Measurements from ENCODE around the gene PECR.
"Not testable (repeated sequence)": the region's sequence is repeated elsewhere in the genome, so short reads cannot be mapped to it uniquely, and the experiment has no call there.

PECR gene

DNA sequence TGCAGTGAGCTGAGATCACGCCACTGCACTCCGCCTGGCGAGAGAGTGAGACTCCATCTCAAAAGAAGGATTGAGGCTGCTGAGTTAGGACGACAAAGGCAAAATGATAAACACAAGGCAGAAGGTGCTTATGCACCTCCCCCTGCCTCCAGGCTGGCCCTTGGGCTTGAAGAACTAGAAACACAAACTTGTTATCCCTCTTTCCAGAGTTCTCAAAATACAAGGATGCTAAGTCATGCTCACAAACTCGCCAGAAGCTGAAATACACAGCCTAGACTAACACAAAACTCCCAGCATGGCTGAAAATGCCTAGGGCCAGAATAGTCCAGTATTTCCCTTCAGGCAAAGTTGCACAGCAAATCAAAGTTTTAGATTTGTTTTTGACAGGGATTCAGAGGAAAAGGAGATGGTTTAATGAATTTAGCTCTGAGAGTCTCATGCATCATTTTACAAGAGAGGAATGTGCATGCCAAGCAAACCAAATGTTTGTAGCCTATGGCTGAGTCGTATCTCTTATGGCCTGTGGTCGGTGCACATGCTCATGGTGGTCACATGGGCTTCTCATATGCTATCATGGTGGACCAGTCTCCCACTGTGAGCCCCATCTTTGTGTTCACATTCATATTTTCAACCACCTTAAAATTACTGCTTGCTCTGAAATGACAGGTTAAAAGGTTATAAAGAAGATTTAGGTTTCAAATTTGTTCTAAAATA, 52.0 kb downstream of the PECR start:
- DNase-seq (ENCODE audit: low read depth in 2 of 2) = peak; percentile 33

DNA sequence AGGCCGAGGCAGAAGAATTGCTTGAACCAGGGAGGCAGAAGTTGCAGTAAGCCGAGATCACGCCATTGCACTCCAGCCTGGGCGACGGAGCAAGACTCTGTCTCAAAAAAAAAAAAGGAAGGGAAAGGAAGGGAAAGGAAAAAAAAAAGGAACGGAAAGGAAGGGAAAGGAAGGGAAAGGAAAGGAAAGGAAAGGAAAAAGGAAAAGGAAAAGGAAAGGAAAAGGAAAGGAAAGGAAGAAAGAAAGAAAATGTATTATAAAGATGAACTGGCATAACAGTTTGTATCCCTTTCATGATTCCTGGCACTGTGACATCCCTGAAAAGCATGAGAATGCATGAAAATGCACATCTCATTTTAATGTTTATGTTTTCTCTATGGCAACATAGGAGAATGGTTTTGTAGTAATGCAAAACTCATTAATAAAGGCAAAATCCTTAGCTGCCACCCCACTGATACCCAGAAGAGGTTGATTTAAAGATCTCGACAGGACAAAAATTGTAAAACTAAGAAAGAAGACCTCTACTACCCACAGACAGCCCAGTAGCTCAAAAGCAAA, 56.8 kb downstream of the PECR start:
- DNase-seq (ENCODE audit: low read depth in 2 of 2) = no peak

DNA sequence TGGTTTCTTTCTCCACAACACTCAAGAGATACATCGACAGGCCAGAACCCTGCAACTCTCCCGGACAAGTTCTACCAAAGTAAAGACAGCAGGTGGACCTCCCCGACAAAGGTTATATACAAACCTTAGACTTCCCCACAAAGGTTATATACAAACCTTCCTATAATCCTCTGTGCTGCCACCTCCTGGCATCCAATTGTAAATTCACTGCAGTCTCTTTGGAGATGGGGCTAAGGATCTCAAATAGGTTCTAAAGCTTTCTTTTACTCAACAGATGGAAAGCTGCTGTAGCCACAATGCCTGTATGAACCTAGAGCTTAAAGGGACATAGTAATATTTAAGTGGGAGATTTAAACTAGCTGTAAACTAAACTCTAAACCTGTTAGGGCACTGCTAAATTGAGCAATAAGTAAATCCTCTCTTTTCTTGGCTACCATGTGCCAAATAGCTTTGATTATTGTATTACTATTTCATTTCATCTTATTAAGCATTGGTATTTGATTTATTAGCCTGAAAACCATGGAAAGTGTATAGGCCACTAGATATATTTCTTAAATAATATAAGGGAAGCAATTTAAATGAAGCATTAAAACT, 58.5 kb downstream of the PECR start:
- DNase-seq (ENCODE audit: low read depth in 2 of 2) = peak in 1 of 2 experiments; percentile 14

DNA sequence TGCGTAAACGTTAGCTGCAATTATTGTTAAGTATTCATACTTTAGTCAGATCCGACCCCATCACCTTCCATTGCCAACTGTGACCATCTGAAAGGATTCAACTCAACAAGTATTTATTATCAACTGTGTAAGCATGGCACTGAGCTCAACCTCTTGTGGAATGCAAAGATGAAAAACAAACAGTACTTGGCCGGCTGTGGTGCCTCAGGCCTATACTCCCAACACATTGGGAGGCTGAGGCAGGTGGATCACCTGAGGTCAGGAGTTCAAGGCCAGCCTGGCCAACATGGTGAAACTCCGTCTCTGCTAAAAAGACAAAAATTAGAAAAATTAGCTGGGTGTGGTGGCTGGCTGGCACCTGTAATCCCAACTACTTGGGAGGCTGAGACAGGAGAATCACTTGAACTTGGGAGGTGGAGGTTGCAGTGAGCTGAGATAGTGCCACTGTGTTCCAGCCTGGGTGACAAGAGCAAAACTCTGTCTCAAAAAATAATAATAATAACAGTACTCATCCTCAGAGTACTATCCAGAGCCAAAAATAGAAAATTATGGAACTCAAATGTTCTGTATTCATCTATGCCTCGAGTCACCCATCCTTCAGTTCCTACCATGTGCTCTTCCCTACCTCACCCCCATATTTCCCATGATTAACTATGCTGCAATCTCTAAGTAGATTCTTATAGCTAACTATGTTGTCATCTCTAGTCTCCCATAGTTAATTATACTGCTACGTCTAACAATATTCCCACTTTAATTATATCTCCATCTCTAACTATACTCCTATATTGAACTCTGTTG, 59.6 kb downstream of the PECR start:
- no peak for DNase-seq (ENCODE audit: low read depth in 2 of 2)

DNA sequence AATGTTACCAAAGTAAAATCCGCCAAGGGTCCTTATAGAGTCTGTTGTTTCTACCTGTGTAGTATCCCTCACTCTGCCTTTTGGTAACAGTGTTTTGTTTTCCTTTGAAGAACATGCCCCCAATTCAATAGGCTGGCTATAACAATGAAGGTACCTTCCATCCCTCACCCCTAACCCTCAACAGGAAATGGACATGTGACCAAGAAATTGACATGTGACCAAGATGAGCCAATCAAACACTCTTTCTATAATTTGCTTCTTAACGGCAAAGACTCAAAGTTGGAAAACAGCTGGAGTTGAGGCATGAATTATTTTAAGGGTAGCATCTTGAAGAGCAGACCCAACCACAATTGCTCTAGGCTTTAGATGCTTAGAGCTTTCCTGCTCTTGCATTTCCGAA, 62.9 kb downstream of the PECR start:
- DNase-seq (ENCODE audit: low read depth in 2 of 2) = no peak

DNA sequence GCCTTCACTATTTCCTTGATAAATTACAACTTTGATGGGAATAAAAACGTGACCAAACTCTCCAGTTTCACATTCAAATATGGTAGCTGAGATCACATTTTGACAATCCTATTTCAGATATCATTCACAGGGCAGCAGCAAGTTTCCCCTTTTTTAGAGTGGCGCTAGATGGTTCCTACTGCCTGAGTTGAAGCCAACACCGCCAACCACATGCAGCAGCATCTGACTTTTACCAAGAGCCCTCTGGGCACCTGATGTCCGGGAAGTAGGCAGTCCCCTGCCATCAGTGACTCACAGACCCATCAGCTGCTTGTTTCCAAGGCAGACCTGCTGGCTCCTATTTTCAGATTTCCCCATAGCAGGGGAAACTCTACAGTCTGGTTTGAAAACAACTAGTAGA, 64.2 kb downstream of the PECR start:
- DNase-seq (ENCODE audit: low read depth in 2 of 2) = no peak

DNA sequence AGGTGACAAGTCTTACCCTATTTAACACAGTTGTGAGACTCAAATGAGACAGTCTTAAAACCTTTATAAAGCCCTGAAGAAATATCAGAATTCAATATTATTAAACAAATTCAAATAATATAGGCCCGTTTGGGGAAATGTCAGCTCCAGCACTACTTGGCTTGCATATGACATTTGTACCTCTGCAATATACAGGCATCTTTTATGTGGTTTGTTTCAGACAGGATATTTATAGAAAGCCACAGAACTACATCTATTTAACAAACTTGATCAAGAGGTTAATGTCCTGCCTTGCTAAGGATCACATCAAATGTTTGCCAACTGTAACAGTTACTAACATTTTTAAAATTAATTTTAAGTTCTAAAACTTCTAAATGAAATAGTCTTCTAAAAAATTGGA, 65.0 kb downstream of the PECR start:
- DNase-seq (ENCODE audit: low read depth in 2 of 2) = no peak

DNA sequence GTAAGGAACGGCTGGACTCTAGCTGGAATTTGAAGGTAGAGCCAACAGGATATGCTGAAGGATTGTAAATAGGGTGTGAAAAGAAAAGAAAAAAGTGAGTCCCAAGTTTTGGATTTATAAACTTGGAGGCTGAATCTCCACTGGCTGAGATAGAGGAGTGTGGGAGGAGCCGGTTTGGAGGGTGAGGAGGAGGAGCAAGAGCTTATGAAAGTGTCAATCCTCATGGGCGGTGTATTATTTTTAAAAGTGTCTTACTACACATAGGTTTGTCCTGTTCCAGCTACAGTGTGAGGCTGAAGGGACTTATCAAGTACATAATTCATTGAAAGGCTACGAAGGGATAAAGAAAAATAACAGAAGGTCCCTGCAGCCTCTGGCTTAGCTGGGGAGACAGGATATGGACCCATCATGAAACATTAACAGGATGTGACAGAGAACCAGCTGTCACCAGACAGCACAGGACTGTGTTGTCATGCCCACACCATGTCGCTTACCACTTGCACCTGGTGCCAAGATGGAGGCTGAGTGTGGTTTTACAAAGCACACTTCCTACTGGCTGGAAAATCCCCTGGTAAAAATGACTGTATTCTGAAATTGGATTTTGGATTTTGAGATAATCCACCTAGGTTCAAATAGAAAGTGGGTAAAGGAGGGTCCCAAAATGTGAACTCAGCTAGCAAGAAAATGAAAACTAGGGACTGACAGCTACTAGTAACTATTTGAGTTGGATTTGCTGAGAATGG, 65.7 kb downstream of the PECR start:
- no peak for DNase-seq (ENCODE audit: low read depth in 2 of 2)

DNA sequence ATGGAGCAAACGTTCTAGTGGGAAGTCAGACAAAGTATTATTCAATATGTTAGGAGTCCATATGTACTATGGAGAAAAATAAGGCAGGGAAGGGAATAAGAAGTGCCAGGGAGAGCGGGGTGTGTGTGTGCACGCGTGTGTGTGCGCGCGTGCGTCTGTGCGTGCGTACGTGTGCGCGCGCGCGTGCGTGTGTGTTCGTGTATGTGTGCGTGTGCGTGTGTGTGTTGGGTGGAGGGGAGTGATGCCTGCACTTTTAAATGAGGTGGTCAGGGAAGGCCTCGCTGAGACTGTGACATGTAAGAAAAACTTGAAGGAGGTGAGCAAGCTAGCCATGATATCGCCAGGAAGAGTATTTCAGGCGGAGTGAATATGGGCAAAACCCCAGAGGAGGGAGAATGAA, 66.6 kb downstream of the PECR start:
- no peak for DNase-seq (ENCODE audit: low read depth in 2 of 2)

DNA sequence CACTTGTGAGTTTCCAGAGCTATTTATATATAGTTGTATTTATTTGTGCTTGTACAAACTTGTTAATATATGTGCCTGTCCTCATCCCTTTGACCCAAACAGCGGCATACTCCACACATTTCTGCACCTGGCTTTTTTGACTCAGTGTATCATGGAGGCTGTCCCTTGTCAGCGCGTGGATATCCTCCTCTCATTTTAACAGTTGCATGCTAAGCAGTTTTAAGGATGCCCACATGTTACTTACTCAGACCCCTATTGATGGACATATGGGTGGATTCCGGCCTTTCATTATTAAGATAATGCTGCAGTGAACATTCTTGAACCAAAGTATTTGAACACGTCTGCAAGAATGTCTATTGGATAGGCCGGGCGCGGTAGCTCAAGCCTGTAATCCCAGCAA, 67.6 kb downstream of the PECR start:
- no peak for DNase-seq (ENCODE audit: low read depth in 2 of 2)

DNA sequence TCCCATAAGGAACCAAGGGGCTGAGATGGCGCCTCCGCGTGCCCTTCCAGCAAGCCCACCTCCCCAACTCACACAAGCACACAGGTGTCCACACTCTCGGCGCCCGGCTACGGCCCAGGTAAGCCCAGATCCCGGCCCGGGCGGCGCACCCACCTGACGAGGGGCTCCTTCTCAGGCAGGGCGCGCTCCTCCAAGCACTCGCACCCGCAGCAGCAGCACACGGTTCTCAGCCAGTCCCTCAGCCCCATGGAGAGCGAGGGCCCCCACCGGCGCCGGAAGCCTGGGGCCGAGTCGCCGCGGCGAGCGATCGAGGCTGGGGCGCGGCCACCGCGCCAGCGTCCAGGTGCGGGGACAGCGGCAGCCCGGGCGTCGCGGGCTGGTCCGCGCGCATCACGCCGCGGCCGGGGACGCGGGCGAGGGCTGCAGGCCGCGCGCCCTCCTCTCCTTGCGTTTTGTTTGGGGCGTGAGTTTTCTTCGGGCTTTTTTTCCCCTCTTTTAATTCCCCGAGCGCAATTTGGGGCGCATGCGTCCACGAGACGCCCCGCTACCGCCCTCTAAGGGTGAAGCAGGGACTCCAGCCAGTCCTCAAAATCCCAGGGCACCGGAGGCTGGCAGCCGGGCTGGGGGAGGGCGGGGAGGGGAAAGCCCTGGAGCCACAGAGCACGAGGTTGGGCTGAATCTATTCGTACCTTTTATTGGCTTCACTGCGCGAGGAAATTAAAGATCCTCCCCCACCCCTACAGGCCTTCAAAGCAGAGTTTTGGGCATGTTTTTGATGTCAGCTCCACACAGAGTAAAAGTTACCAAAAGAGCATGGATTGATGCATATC, 68.3 kb downstream of the PECR start, which contains the start of gene MREG:
MREG (minus strand) TSS at position 472 of the 830 bp plus-strand sequence; CDS start at position 248, 224 bp downstream.
- DNase-seq (ENCODE audit: low read depth in 2 of 2) = peak; percentile 52

DNA sequence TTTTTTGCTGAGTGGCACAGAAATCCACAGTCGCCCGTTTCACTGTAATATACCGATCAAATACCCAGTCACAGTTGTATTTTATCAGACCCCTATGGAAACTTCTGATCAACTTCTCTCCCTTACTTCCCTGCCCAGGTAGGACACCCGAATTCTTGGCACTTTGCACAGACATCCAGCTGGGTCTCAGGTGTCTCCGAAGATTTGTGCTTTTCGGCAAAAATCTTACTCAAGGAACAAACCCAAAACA, 68.9 kb downstream of the PECR start:
- no peak for DNase-seq (ENCODE audit: low read depth in 2 of 2)

DNA sequence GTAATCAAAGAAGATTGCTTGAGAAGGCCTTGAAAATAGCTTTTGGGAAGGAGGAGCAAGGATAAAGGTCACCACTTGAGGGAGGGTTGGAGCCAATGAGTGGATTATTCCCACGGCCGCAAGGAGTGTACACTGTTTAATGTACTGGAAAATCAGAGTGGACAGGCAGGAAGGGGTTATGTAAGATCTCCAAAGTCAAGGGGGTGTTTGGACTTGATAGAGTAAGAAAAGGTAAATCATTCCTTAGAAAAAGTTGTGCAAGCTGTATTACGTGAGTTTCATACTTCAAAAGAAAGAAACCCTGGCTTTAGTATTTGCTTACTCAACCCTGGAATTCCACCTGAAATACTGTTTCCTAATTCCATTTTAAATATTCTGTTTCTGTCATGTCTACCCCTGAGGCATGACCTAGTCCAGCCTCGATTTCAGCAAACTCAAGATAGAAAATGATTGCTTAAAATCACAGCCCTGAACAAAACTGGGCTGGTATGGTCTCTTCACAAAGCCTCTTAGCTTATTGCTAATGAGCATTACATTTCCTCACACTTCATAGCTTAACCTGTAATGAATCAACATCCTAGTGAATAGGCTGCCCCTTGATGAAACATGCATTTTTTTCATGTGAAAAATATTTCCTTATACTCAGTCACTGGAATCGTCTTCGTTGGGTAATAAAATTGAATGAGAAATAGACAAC, 69.3 kb downstream of the PECR start:
- no peak for DNase-seq (ENCODE audit: low read depth in 2 of 2)

DNA sequence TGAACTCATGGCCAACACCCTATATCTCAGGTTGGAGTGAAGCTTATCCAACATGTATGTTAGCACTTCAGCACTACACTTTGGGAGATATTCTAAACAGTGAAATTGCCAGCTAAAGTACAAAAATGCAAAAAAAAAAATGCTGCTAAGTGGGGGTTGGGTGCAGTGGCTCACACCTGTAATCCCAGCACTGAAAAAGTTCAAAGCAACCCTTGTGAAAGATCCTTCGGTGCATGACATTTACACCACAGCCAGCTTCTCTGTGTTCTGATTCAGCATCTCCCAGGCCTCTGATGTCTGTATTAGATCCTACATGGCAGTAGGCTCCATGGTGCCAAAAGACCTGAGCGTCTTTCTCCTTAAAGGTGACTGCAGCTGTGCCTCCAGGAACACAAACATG, 72.4 kb downstream of the PECR start:
- not testable (repeated sequence) for DNase-seq (ENCODE audit: low read depth in 2 of 2)

DNA sequence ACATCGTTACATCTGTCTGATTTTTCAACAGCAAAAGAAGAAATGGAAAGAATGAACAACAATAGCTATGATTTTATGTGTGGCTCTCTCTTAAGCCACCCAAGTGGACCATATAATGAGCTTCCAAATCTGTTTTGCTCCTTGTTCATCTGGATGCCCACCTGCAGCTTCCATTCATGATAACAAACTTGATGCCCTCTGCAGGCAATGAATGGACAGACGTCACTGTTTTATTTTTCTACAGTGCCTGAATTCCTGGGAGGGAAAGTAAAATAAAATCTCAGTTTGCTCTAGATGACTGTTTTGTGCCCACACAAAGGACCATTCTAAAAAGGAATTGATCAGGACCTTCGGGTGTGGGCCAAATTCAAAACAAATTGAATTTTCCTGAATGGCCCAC, 73.2 kb downstream of the PECR start:
- no peak for DNase-seq (ENCODE audit: low read depth in 2 of 2)

DNA sequence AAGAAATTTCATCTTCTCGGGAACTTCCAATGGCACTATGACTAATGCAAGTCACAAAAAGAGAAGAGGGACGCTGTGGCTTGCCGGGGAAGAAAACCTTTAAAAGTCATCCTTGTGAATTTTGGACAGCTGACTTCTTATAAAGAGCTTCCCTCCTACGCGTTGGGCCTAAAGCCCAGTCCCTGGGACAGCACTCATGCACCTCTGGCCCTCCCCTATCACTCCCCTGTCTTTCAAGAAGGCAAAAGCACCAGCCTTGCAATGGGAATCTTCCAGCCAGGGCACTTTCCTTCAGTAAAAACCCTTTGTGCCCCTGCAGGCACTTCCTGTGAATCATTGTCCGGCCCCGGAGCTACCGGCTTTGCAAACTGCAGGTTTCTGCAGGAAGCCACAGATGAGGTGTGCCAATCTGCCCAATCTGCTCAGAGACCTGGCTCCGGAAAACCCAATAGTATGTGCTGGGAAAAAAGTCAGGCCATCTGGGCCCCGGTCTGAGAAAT, 75.4 kb downstream of the PECR start:
- DNase-seq (ENCODE audit: low read depth in 2 of 2) = no peak

DNA sequence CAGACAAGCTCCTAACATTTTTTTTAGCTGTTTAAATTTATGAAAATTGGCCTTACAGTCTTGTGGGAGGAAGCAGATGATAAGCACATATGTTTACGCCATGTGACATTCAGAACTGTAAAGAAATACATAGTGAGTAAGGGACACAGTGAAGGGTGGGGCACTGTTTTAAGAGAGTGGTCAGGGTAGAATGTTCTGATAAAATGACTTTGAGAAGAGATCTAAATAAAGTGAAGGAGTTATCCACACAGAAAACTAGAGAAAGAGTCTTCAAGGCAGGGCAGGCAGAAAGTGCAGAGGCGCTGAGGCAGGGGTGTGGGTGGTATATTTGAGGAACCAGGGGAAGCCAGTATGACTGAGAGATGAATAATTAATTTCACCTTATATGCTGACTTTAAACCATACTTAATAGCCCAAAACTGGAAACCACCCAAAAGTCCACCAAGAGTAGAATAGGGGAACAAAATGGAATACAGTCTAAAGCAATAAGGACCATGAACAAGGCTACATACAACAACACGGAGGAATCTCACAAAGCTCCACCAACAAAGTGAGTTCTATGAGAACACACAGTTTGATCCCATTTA, 76.8 kb downstream of the PECR start:
- no peak for DNase-seq (ENCODE audit: low read depth in 2 of 2)

DNA sequence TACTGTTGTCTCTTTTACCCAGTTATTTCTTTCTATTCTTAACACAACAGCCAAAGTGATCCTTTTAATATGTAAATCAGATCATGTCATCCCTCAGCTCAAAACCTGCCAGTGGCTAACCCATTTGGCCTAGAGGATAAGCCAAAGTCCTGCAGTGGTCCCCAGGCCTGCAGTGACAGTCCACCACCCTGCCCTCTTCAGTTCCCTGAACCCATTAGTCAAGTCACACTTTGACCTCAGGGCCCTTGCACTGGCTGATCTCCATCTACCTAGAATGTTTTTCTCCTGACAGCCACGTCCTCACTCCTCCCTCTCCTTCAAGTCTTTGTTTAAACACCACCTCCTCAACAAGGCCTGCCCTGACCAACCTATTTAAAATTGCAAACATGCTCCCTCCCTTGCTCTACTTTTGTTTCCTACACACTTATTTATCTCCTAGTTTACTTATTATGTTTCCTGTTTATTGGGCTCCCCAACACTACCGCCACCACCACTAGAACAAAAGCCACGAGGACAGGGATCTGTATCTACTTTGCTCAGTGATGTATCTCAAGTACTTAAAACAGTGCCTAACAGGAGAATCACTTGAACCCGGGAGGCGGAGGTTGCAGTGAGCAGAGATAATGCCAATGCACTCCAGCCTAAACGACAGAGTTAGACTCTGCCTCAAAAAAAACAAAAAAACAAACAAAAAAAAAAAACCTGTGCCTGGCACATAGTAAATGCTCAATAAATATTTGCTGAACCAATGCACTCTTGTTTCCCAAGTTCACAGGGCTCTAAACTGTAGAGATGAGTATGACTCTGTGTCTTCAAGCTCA, 77.5 kb downstream of the PECR start:
- DNase-seq (ENCODE audit: low read depth in 2 of 2) = no peak

DNA sequence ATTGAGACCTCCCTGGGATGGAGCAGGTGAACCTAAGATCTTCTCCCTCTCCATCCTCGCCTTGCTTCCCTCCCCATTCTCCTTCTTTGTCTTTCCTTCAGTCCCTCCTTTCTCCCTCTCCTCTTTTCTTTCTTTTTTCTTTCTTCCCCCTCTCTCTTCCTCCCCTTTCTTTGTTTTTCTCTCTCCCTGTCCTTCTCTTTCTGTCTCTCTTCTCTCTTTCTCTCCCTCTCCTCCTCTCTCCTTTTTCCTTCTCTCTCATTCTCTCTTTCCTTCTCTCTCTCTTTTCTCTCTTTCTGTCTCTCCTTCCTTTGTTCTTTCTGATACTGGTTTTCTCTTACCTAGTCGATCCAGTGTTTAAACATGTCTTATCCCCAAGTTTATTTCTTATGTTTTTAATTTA, 78.9 kb downstream of the PECR start:
- DNase-seq (ENCODE audit: low read depth in 2 of 2) = no peak

Data from fibroblast of skin of left quadriceps (primary cell).